Mesenchymal stem cell (in vitro differentiated cells and primary cell): Measurements from ENCODE around the gene STIM1.

Experiments used
- DNase-seq: peaks from one replicate; pipeline ENCODE4 v3.0.0-alpha.2; 2013
- H2AFZ ChIP-seq: one replicate; pipeline ENCODE4 v1.6.1; 2013; ENCODE audit warnings: low read depth, mild to moderate bottlenecking, control low read depth, inconsistent platforms, low read length, moderate library complexity
- H2AK5ac ChIP-seq: 2 replicates; pipeline ENCODE4 v1.6.1; 2013; ENCODE audit warnings: low read length, moderate library complexity, mild to moderate bottlenecking, inconsistent platforms; ENCODE audit not compliant: severe bottlenecking
- H2BK120ac ChIP-seq: one replicate; pipeline ENCODE4 v1.6.1; 2013; ENCODE audit warnings: low read depth, mild to moderate bottlenecking, inconsistent platforms, low read length, moderate library complexity
- H2BK12ac ChIP-seq, 2 experiments: one replicate each; pipeline ENCODE4 v1.6.1; 2013; ENCODE audit warnings: inconsistent platforms in 2 of 2, low read length in 2 of 2, mild to moderate bottlenecking in 2 of 2, moderate library complexity in 2 of 2, control low read depth in 1 of 2
- H2BK15ac ChIP-seq: one replicate; pipeline ENCODE4 v1.6.1; 2013; ENCODE audit warnings: mild to moderate bottlenecking, low read depth, inconsistent platforms; ENCODE audit not compliant: poor library complexity, severe bottlenecking
- H2BK5ac ChIP-seq: 2 replicates; pipeline ENCODE4 v1.6.1; 2013; ENCODE audit warnings: low read depth, mild to moderate bottlenecking, low read length, control low read depth, inconsistent platforms; ENCODE audit not compliant: poor library complexity, severe bottlenecking
- H3K14ac ChIP-seq, 2 experiments: one replicate each; pipeline ENCODE4 v1.6.1; 2013; ENCODE audit warnings: inconsistent platforms in 2 of 2, low read length in 2 of 2, control low read depth in 1 of 2, mild to moderate bottlenecking in 1 of 2, moderate library complexity in 1 of 2
- H3K18ac ChIP-seq, 2 experiments: one replicate each; pipeline ENCODE4 v1.6.1; 2013; ENCODE audit warnings: inconsistent platforms in 2 of 2, low read length in 2 of 2, control low read depth in 1 of 2, low read depth in 1 of 2, mild to moderate bottlenecking in 1 of 2
- H3K23ac ChIP-seq, 2 experiments: one replicate each; pipeline ENCODE4 v1.6.1; 2013; ENCODE audit warnings: inconsistent platforms in 2 of 2, low read length in 2 of 2, mild to moderate bottlenecking in 2 of 2, moderate library complexity in 2 of 2, control low read depth in 1 of 2
- H3K27ac ChIP-seq: 2 replicates; pipeline ENCODE4 v1.5.1; 2013; ENCODE audit warnings: mild to moderate bottlenecking, moderate library complexity, low read length, control low read depth, inconsistent platforms; ENCODE audit not compliant: poor library complexity, severe bottlenecking
- H3K27me3 ChIP-seq, 2 experiments: 2 replicates each; pipeline versions ENCODE4 v1.6.1 to v1.7.0; 2013; ENCODE audit warnings: low read length in 2 of 2, mild to moderate bottlenecking in 2 of 2, moderate library complexity in 2 of 2, control low read depth in 1 of 2, inconsistent platforms in 1 of 2; ENCODE audit not compliant: control insufficient read depth in 1 of 2, insufficient read depth in 1 of 2
- H3K36me3 ChIP-seq, 2 experiments: 2 replicates each; pipeline versions ENCODE4 v1.6.1 to v1.7.0; 2013; ENCODE audit warnings: low read length in 2 of 2, control low read depth in 1 of 2, inconsistent platforms in 1 of 2, low read depth in 1 of 2, mild to moderate bottlenecking in 1 of 2; ENCODE audit not compliant: insufficient read depth in 2 of 2, control insufficient read depth in 1 of 2
- H3K4ac ChIP-seq, 2 experiments: one replicate each; pipeline ENCODE4 v1.6.1; 2013; ENCODE audit warnings: inconsistent platforms in 2 of 2, low read length in 2 of 2, mild to moderate bottlenecking in 2 of 2, moderate library complexity in 2 of 2, control low read depth in 1 of 2, low read depth in 1 of 2
- H3K4me1 ChIP-seq: 2 replicates; pipeline ENCODE4 v1.6.1; 2013; ENCODE audit warnings: low read depth, low read length, control low read depth; ENCODE audit not compliant: control insufficient read depth, insufficient read depth
- H3K4me2 ChIP-seq: 2 replicates; pipeline ENCODE4 v1.6.1; 2013; ENCODE audit warnings: low read length, mild to moderate bottlenecking, inconsistent platforms; ENCODE audit not compliant: poor library complexity, severe bottlenecking
- H3K4me3 ChIP-seq, 2 experiments: 2 replicates each; pipeline versions ENCODE4 v1.5.1 to v1.7.0; 2013; ENCODE audit warnings: low read length in 2 of 2, mild to moderate bottlenecking in 2 of 2, control low read depth in 1 of 2, low read depth in 1 of 2; ENCODE audit not compliant: insufficient read depth in 1 of 2
- H3K79me1 ChIP-seq: replicated peaks from 2 replicates; pipeline ENCODE4 v1.6.1; 2013; ENCODE audit warnings: mild to moderate bottlenecking, control low read depth, low read length, inconsistent platforms; ENCODE audit not compliant: poor library complexity, severe bottlenecking
- H3K9ac ChIP-seq: 2 replicates; pipeline ENCODE4 v1.7.0; 2013; ENCODE audit warnings: mild to moderate bottlenecking, low read length, moderate library complexity
- H3K9me3 ChIP-seq: 2 replicates; pipeline ENCODE4 v1.7.0; 2013; ENCODE audit warnings: mild to moderate bottlenecking, low read length; ENCODE audit not compliant: control insufficient read depth
- H4K8ac ChIP-seq: one replicate; pipeline ENCODE4 v1.6.1; 2013; ENCODE audit warnings: inconsistent platforms, mild to moderate bottlenecking, low read length, moderate library complexity
- H4K91ac ChIP-seq: one replicate; pipeline ENCODE4 v1.6.1; 2013; ENCODE audit warnings: mild to moderate bottlenecking, low read length, inconsistent platforms
- WGBS: methylation state at CpG from one replicate; pipeline ENCODE4 v1.1.7; 2013; ENCODE audit warnings: mixed read lengths; 5-methylcytosine and 5-hydroxymethylcytosine counted together

The STIM1 gene

DNA sequence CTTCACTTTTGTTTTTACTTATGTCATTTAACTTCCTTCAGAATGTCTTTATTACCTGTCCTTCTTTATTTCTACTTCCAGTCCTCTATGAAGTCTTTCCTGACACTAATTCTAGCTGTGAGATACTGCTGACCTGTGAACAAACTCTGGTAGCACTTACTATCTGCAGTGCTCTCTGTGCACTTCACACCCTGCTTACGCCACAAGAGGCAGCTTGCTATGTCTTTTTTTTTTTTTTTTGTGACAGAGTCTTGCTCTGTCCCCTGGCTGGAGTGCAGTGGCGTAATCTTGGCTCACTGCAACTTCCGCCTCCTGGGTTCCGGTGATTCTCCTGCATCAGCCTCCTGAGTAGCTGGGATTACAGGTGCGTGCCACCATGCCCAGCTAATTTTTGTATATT lies 10.7 kb downstream of the STIM1 start:
- Histone ChIP-seq H2AFZ (no peak overlapping the region), H2BK5ac (no peak overlapping the region), H3K18ac (no peak overlapping the region), H3K9ac (no peak overlapping the region), H3K79me1 (peaks cover 21% of the 10 kb centered on the region), H3K4me1 (peaks cover 10% of the 10 kb centered on the region), H3K27me3 (no peaks in the 10 kb centered on the region), H3K4me3 (no peak overlapping the region), H2BK12ac (no peak overlapping the region), H3K23ac (no peak overlapping the region), H4K91ac (no peak overlapping the region), H4K8ac (no peak overlapping the region), H3K4ac (no peak overlapping the region), H3K36me3 (no peaks in the 10 kb centered on the region), H3K9me3 (no peaks in the 10 kb centered on the region), H2BK120ac (no peak overlapping the region), H3K4me2 (no peak overlapping the region), H2BK15ac (no peak overlapping the region), H2AK5ac (no peak overlapping the region), H3K14ac (no peak overlapping the region), H3K27ac (peak overlapping the region; percentile 87)
- 72% methylated on average over 5 of the region's 5 CpGs for WGBS
- DNase-seq: peak; percentile 46

DNA sequence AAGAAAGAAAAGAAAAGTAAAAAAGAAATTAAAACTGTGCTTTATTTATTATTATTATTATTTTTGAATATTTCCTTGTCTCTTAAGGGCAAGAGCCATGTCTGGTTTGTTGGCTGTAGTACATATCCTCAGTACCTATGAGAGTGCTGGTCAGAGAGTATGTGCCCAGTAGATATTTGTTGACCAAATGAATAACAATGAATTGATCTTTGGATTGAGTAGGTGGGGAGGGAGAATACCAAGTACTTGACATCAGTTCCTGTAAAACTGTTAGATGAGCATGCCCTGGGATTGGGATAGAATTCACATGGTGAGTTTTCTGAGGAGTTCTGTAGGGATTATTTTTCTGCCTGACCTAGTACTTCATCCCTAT lies 11.4 kb downstream of the STIM1 start:
- H2BK120ac ChIP-seq: peak overlapping the region; percentile 57
- peak overlapping the region; percentile 18 for H2AK5ac ChIP-seq
- H3K4me1 ChIP-seq: peaks cover 10% of the 10 kb centered on the region
- no peak overlapping the region for H3K18ac ChIP-seq
- no peak overlapping the region for H2BK15ac ChIP-seq
- H3K27ac ChIP-seq: no peak overlapping the region
- H3K79me1 ChIP-seq: peaks cover 22% of the 10 kb centered on the region
- H3K23ac ChIP-seq: no peak overlapping the region
- H2BK5ac ChIP-seq: no peak overlapping the region
- H2BK12ac ChIP-seq: peak overlapping the region in 1 of 2 experiments; percentile 88
- no peak overlapping the region for H3K4me3 ChIP-seq
- H3K36me3 ChIP-seq: no peaks in the 10 kb centered on the region
- no peak overlapping the region for H2AFZ ChIP-seq
- H3K14ac ChIP-seq: no peak overlapping the region
- H3K4ac ChIP-seq: no peak overlapping the region
- peak overlapping the region; percentile 51 for H3K9ac ChIP-seq
- H3K9me3 ChIP-seq: no peaks in the 10 kb centered on the region
- no peaks in the 10 kb centered on the region for H3K27me3 ChIP-seq
- no peak overlapping the region for H4K91ac ChIP-seq
- H3K4me2 ChIP-seq: no peak overlapping the region
- no peak for DNase-seq
- no peak overlapping the region for H4K8ac ChIP-seq

DNA sequence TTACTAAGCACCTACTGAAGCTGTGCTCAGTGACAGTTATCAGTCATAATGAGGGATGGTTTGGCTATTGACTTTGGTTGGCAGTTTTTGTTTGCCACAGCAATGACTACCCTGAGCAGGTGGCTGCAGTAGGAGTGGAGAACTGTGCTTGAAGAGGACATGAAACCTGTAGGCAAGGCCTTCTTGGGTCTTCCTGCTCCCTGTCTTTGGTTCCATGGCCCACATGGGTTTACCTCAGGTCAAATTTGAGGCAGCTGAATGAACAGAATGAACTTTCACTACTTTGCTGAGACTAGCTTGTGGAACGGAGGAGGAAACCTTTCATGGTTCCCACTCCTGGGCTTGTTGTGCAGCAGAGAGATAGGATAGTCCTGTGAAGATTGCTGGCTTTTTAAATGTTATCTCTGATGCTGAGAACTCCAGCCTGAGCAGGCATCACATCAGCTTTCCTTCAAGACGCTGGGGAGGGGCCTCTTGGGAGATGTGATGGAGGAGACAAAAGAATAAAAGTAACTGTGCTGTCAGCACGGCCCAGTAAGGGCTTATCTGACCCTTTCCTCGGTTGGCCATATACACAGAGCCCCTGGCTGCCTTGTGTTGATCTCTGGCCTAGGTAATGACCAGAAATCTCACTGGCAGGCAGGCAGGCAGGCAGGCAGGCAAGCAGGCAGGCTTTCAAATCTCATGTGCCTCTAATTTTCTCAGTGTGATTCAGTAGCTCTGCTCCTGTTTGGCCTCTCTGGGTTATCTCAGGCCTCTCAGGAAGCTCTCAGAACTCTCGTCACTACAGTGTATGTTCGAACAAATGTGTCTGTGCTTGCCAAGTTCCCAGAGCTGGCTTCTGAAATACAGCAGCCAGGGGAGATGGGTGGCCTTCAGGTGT lies 12.0 kb downstream of the STIM1 start:
- H4K8ac ChIP-seq: peak overlapping the region; percentile 69
- peak overlapping the region; percentile 51 for H3K9ac ChIP-seq
- H2BK120ac ChIP-seq: peak overlapping the region; percentile 57
- peak overlapping the region; percentile 63 for H4K91ac ChIP-seq
- no peak overlapping the region for H2AFZ ChIP-seq
- 38% methylated on average over 6 of the region's 6 CpGs for WGBS
- no peak overlapping the region for H3K27ac ChIP-seq
- peaks cover 24% of the 10 kb centered on the region for H3K79me1 ChIP-seq
- peak overlapping the region in 1 of 2 experiments; percentile 88 for H2BK12ac ChIP-seq
- peaks cover 10% of the 10 kb centered on the region for H3K4me1 ChIP-seq
- peaks cover 0 to 3% of the 10 kb centered on the region in 2 experiments for H3K36me3 ChIP-seq
- H3K4me2 ChIP-seq: no peak overlapping the region
- H3K27me3 ChIP-seq: no peaks in the 10 kb centered on the region
- no peaks in the 10 kb centered on the region for H3K9me3 ChIP-seq
- H2AK5ac ChIP-seq: peak overlapping the region; percentile 27
- H3K4ac ChIP-seq: peak overlapping the region; percentile 43 to 59
- DNase-seq: no peak
- H3K18ac ChIP-seq: peak overlapping the region in 1 of 2 experiments; percentile 52
- no peak overlapping the region for H3K23ac ChIP-seq
- peak overlapping the region in 1 of 2 experiments; percentile 9 for H3K14ac ChIP-seq
- peak overlapping the region; percentile 30 for H2BK15ac ChIP-seq
- H2BK5ac ChIP-seq: no peak overlapping the region
- H3K4me3 ChIP-seq: no peak overlapping the region

- Histone ChIP-seq H3K79me1 (peaks cover 26% of the 10 kb centered on the region), H2AK5ac (no peak overlapping the region), H3K27ac (no peak overlapping the region), H3K9ac (no peak overlapping the region), H3K14ac (no peak overlapping the region), H3K36me3 (peaks cover 0 to 3% of the 10 kb centered on the region in 2 experiments), H3K23ac (no peak overlapping the region), H3K4me1 (peaks cover 9% of the 10 kb centered on the region), H3K9me3 (no peaks in the 10 kb centered on the region), H2BK5ac (no peak overlapping the region), H4K8ac (no peak overlapping the region), H4K91ac (no peak overlapping the region), H2BK120ac (no peak overlapping the region), H3K18ac (no peak overlapping the region), H3K4ac (no peak overlapping the region), H2BK15ac (no peak overlapping the region), H2AFZ (no peak overlapping the region), H3K27me3 (no peaks in the 10 kb centered on the region), H3K4me2 (no peak overlapping the region), H2BK12ac (no peak overlapping the region), H3K4me3 (no peak overlapping the region)
- no peak for DNase-seq
- 100% methylated on average over 2 of the region's 2 CpGs for WGBS
These were observed 18.4 kb downstream of the STIM1 start for GRCh38 chr11:3873712-3874349.
